B cell (primary cell): ENCODE measurements around the gene NCBP1. TPM values are rescaled to one million over a fixed set of nuclear protein-coding genes. Genes with fewer than 3 reads are reported as not detected.

Source experiments
- ATAC-seq: fragments of 200-7000 bp; cut with Tn5 transposase; one replicate; pipeline ENCODE4 v1.10.0; 2021; ENCODE audit warnings: low read depth, mild to moderate bottlenecking, moderate number of reproducible peaks, moderate library complexity
- CTCF ChIA-PET: fragments of 350-600 bp; sonication (Branson Sonifier 250); formaldehyde crosslinking; loops from one replicate; lab custom pipeline; 2021; ENCODE audit warnings: antibody characterized with exemption, inconsistent platforms; lab: Charles Lee
- POLR2A ChIA-PET: fragments of 350-600 bp; sonication (Branson Sonifier 250); formaldehyde crosslinking; loops from one replicate; lab custom pipeline; 2021; ENCODE audit warnings: antibody characterized with exemption; lab: Charles Lee
- DNase-seq: peaks from one replicate; pipeline ENCODE4 v3.0.0; 2013
- H2AFZ ChIP-seq: 2 replicates; pipeline ENCODE4 v1.6.1; 2012; ENCODE audit warnings: mild to moderate bottlenecking, low read depth, low read length; ENCODE audit not compliant: insufficient read depth, poor library complexity, severe bottlenecking
- H3K27ac ChIP-seq, 2 donors: 1 replicate in 1 of 2; 2 replicates in 1 of 2; pipeline ENCODE4 v1.5.1; 2012 to 2013; ENCODE audit warnings: low read length in 2 of 2, mild to moderate bottlenecking in 2 of 2, moderate library complexity in 1 of 2
- H3K27me3 ChIP-seq, 4 experiments: fragments of 200-600 bp in 1 of 4; sonication (generic) in 1 of 4; replicated peaks in 1 of 4; 1 replicate in 2 of 4; 2 replicates in 2 of 4; pipeline versions ENCODE4 v1.6.1 to v1.7.0; 2013 to 2016; ENCODE audit warnings: low read length in 3 of 4, mild to moderate bottlenecking in 2 of 4, mixed read lengths in 1 of 4, moderate library complexity in 1 of 4; ENCODE audit not compliant: insufficient read depth in 4 of 4, control insufficient read depth in 3 of 4; ENCODE audit errors: control extremely low read depth in 1 of 4
- H3K36me3 ChIP-seq, 2 experiments: replicated peaks in 1 of 2; 1 replicate in 1 of 2; 2 replicates in 1 of 2; pipeline versions ENCODE4 v1.6.1 to v1.7.1; 2013; ENCODE audit warnings: low read length in 1 of 2; ENCODE audit not compliant: insufficient read depth in 2 of 2, control insufficient read depth in 1 of 2; ENCODE audit errors: control extremely low read depth in 1 of 2, extremely low read depth in 1 of 2
- H3K4me1 ChIP-seq, 2 donors: fragments of 200-600 bp in 1 of 2; sonication (generic) in 1 of 2; 1 replicate in 1 of 2; 2 replicates in 1 of 2; pipeline versions ENCODE4 v1.5.1 to v1.6.1; 2013 to 2017; ENCODE audit warnings: low read length in 2 of 2; ENCODE audit not compliant: control insufficient read depth in 2 of 2, insufficient read depth in 2 of 2
- H3K4me2 ChIP-seq: replicated peaks from 2 replicates; pipeline ENCODE3; 2012; ENCODE audit warnings: mild to moderate bottlenecking, low read depth, low read length; ENCODE audit not compliant: poor library complexity, severe bottlenecking
- H3K4me3 ChIP-seq, 5 experiments: fragments of 200-600 bp in 1 of 5; sonication (generic) in 1 of 5; 1 replicate in 3 of 5; 2 replicates in 2 of 5; pipeline versions ENCODE4 v1.5.1 to v1.7.0; 2011 to 2016; ENCODE audit warnings: low read length in 4 of 5, mild to moderate bottlenecking in 4 of 5, low read depth in 2 of 5, control low read depth in 1 of 5, moderate library complexity in 1 of 5; ENCODE audit not compliant: insufficient read depth in 1 of 5; ENCODE audit errors: control extremely low read depth in 1 of 5, extremely low read depth in 1 of 5
- H3K79me2 ChIP-seq: fragments of 200-600 bp; sonication (generic); one replicate; pipeline ENCODE4 v1.6.0; 2016; ENCODE audit warnings: low read length; ENCODE audit not compliant: control insufficient read depth, insufficient read depth
- H3K9ac ChIP-seq: fragments of 200-600 bp; sonication (generic); 2 replicates; pipeline ENCODE4 v1.6.1; 2017; ENCODE audit warnings: mild to moderate bottlenecking, low read length, moderate library complexity
- H3K9me3 ChIP-seq, 3 donors: one replicate each; pipeline versions ENCODE4 v1.6.1 to v1.7.1; 2013; ENCODE audit warnings: low read length in 2 of 3; ENCODE audit not compliant: control insufficient read depth in 2 of 3, insufficient read depth in 1 of 3; ENCODE audit errors: control extremely low read depth in 1 of 3
- H4K20me1 ChIP-seq: 2 replicates; pipeline ENCODE4 v1.6.0; 2012; ENCODE audit warnings: mild to moderate bottlenecking, low read length; ENCODE audit not compliant: insufficient read depth, control insufficient read depth, poor library complexity, severe bottlenecking
- H3K27ac Mint-ChIP-seq: one replicate; pipeline ENCODE4 v1.8.0; 2021; ENCODE audit warnings: mixed read lengths
- H3K27me3 Mint-ChIP-seq: one replicate; pipeline ENCODE4 v1.8.0; 2021; ENCODE audit warnings: mixed read lengths
- H3K4me1 Mint-ChIP-seq: one replicate; pipeline ENCODE4 v1.8.0; 2021; ENCODE audit warnings: mixed read lengths
- H3K4me3 Mint-ChIP-seq: one replicate; pipeline ENCODE4 v1.8.0; 2021; ENCODE audit warnings: mixed read lengths
- H3K9me3 Mint-ChIP-seq: one replicate; pipeline ENCODE4 v1.8.0; 2022; ENCODE audit warnings: mixed read lengths; ENCODE audit not compliant: insufficient read depth
- EZH2 ChIP-seq: IDR thresholded peaks from 2 replicates; pipeline ENCODE4 v1.6.1; 2012; ENCODE audit warnings: borderline replicate concordance, low read depth, mild to moderate bottlenecking, moderate library complexity, low read length; ENCODE audit not compliant: insufficient read depth, poor library complexity, severe bottlenecking
- WGBS: methylation state at CpG from one replicate; pipeline ENCODE4 v1.1.5; 2013; ENCODE audit warnings: missing lambda C conversion rate; ENCODE audit not compliant: insufficient coverage; 5-methylcytosine and 5-hydroxymethylcytosine counted together
- intact Hi-C: fragments of 100-400 bp; cut with micrococcal nuclease; formaldehyde crosslinking; loops from one replicate; pipeline ENCODE4 v1.10.0; 2022
- polyA plus RNA-seq: library from polyadenylated mRNA; depleted of rRNA; stranded (reverse); fragments of >200 nt; gene quantifications from 2 replicates; pipeline ENCODE4 v1.2.3, GENCODE V29; 2012
- total RNA-seq, 2 donors: library from RNA; stranded (reverse); fragments of 120-200 nt in 1 of 2; gene quantifications; 1 replicate in 1 of 2; 2 replicates in 1 of 2; pipeline versions ENCODE4 v1.2.3 to v1.2.4, GENCODE V29; 2013 to 2022
- TF ChIP-seq, protein P1 (sequence below): fragments of 200-600 bp; IDR thresholded peaks from one replicate; pipeline ENCODE4 v1.8.0; 2022; ENCODE audit warnings: antibody characterized with exemption, mild to moderate bottlenecking

NCBP1 gene
- total and polyA plus RNA-seq, 2 donors (not counting 1 experiment from before 2014, with no cell fraction given): 19.5 to 38.0 TPM

DNA sequence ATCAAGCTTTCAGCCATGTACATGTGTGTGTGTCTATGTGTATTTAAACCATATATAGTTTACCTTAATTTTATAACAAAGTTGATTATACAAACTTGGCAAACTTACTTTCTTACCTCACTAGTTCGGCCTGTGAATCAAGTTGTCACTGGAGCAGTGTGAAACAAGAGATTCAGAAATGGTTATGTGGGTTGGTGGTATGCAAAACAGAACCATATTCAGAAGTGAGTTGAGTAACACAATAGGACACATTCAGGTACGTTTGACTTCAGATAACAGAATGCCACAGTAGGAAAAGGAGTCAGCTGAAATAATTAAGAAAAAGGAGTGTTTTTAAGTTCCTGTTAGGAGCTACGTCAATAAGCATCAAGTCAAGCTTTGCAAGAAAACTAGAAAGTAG is 42.0 kb downstream of the NCBP1 start:
- no peaks in the 10 kb centered on the region for H4K20me1 ChIP-seq
- no peaks in the 10 kb centered on the region for H3K79me2 ChIP-seq
- DNase-seq (no peak), ATAC-seq (no peak)
- H3K9me3 Mint-ChIP-seq: no peaks in the 10 kb centered on the region
- POLR2A ChIA-PET: no interaction called here
- H3K9ac ChIP-seq: no peak overlapping the region
- H3K27me3 ChIP-seq: no peaks in the 10 kb centered on the region
- no peak overlapping the region for H3K4me2 ChIP-seq
- intact Hi-C loops: no loop called here
- no peak overlapping the region for H3K27ac Mint-ChIP-seq
- H3K4me3 ChIP-seq: no peak overlapping the region
- H3K27me3 Mint-ChIP-seq: no peaks in the 10 kb centered on the region
- H3K36me3 ChIP-seq: peaks cover 3 to 72% of the 10 kb centered on the region in 2 experiments
- no peaks in the 10 kb centered on the region for H3K9me3 ChIP-seq
- H3K4me1 Mint-ChIP-seq: no peaks in the 10 kb centered on the region
- WGBS: 80% methylated on average over 1 of the region's 3 CpGs
- TF ChIP-seq, protein P1, sequence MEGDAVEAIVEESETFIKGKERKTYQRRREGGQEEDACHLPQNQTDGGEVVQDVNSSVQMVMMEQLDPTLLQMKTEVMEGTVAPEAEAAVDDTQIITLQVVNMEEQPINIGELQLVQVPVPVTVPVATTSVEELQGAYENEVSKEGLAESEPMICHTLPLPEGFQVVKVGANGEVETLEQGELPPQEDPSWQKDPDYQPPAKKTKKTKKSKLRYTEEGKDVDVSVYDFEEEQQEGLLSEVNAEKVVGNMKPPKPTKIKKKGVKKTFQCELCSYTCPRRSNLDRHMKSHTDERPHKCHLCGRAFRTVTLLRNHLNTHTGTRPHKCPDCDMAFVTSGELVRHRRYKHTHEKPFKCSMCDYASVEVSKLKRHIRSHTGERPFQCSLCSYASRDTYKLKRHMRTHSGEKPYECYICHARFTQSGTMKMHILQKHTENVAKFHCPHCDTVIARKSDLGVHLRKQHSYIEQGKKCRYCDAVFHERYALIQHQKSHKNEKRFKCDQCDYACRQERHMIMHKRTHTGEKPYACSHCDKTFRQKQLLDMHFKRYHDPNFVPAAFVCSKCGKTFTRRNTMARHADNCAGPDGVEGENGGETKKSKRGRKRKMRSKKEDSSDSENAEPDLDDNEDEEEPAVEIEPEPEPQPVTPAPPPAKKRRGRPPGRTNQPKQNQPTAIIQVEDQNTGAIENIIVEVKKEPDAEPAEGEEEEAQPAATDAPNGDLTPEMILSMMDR: no peak
- TF ChIP-seq EZH2: no peak
- H3K27ac ChIP-seq: no peak overlapping the region
- H3K4me1 ChIP-seq: no peaks in the 10 kb centered on the region
- CTCF ChIA-PET: no interaction called here
- no peak overlapping the region for H2AFZ ChIP-seq
- H3K4me3 Mint-ChIP-seq: no peak overlapping the region

DNA sequence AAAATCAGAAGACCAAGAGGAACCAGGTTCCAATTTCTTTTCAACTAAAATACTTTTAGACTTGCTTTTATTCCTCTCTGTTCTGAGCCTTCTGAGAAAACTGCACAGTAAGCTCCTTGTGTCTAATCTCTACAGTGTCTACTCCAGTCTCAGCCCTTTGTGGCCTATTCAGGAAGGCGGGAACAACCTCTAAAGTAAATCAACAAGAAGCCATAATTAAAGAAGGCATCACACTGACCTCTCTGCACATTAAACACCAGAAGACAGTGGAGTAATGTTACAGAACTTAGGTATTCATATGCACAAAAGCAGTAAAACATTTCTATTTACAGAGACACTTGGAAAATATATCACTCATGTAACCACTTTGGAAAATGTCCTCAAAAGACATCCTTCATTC is 48.6 kb downstream of the NCBP1 start:
- ChIA-PET CTCF (no interaction called here), POLR2A (no interaction called here)
- Histone ChIP-seq H3K27me3 (no peaks in the 10 kb centered on the region), H3K9me3 (no peaks in the 10 kb centered on the region), H3K9ac (no peak overlapping the region), H4K20me1 (no peaks in the 10 kb centered on the region), H2AFZ (no peak overlapping the region), H3K36me3 (peaks cover 3 to 50% of the 10 kb centered on the region in 2 experiments), H3K4me2 (no peak overlapping the region), H3K27ac (no peak overlapping the region), H3K4me1 (no peaks in the 10 kb centered on the region), H3K4me3 (no peak overlapping the region), H3K79me2 (no peaks in the 10 kb centered on the region)
- no peak overlapping the region for H3K4me3 Mint-ChIP-seq
- ATAC-seq (no peak), DNase-seq (no peak)
- H3K4me1 Mint-ChIP-seq: no peaks in the 10 kb centered on the region
- H3K27me3 Mint-ChIP-seq: no peaks in the 10 kb centered on the region
- intact Hi-C loops: no loop called here
- no peaks in the 10 kb centered on the region for H3K9me3 Mint-ChIP-seq
- no peak for TF ChIP-seq EZH2
- TF ChIP-seq, protein P1: no peak
- no CpG with 5 or more reads among the region's 1 CpG for WGBS
- H3K27ac Mint-ChIP-seq: no peak overlapping the region
